Measurements from ENCODE around the gene MTTP.

Gene MTTP

GRCh38 chr4:99593781-99594641 is 19.4 kb downstream of the MTTP start:
- no peak for DNase-seq

DNA sequence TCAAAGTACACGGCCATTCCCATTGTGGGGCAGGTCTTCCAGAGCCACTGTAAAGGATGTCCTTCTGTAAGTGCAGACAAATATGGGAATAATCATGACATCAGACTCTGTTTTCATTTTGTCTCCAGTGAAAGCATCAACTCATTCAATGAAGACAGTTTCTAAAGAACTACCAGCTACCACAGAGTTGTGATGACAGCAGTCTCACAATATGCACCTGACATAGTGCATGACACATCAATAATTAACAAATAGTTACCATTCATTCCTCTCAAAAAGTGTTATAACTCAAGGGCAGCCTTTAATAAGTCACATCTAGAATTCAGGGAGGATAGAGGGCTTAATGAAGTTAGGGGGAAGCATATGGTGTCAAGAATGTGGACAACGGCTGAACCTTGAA is 20.2 kb downstream of the MTTP start:
- no peak for DNase-seq

DNA sequence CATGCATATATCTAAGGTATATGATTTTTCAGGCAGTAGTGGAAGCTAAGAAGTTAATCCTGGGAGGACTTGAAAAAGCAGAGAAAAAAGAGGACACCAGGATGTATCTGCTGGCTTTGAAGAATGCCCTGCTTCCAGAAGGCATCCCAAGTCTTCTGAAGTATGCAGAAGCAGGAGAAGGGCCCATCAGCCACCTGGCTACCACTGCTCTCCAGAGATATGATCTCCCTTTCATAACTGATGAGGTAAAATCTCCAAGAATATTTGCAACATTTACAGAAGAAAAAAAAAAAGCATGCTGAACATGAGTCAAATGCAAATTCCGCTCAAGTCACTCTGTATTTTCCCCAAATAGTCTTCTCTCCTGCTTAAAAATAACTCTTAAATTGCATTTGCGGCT is 32.1 kb downstream of the MTTP start:
- no peak for DNase-seq

DNA sequence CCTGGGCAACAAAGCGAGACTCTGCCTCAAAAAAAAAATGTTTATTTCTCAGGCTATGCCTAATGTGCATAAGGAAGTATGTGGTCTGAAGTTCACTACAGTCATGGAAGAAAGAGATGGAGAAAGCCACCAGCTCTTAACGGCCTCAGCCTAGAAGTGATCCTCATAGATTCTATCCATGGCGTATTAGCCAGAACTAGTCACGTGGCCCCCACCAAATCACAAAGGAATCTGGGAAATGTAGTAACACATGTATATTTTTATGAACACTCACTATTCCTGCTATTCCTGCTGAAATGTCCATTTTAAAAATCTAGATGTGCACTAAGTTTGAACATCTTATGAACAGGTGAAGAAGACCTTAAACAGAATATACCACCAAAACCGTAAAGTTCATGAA is 33.8 kb downstream of the MTTP start:
- no peak for DNase-seq

DNA sequence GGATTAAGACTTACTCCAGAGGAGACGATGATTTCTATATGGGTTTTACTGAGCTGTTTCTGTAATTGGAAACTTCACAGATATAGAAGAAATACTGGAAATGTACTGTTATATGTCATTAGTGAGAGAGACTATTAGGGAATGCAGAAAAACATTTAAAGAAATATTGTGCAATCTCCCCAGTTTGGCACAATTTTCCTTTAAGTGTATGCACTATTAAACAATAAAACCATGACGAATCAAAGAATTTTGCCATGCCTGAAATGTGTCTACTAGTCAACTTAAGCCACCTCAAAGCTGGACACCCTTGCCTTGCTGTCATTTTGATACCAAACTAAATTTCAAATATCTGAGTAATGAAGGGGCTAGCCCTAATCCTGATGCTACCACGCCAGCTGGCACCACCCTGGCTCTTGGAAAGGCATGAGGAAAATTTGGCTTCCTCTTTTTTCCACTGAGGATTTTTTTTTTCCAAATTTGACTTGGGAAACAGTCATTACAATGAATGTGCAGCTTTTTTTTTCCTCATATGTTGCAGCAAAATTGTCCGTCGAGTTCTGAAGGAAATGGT is 36.1 kb downstream of the MTTP start:
- DNase-seq: no peak

DNA sequence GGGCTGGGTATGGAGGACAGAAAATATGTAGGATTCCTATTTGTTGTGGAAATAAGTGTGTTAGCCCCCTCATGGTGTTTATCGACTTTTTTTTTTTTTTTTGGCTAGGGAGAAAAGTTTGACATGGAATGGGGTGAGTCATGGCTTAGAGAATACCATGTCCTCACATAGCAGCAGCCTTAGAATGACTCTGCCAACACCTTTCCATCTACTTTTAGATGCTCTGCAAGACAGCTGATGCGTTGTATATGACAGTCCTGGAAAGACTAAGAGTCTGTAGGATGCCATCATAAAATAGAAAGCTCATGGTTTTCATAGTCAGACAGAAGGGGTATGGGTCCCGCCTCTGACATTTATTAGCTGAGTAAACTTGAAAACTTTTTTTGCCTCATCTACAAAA is 37.7 kb downstream of the MTTP start:
- DNase-seq: no peak

GRCh38 chr4:99612704-99613103 is 38.1 kb downstream of the MTTP start:
- no peak for DNase-seq

- DNase-seq: no peak
Measured at GRCh38 chr4:99614491-99614890, 39.9 kb downstream of the MTTP start.

GRCh38 chr4:99615170-99615820 is 40.7 kb downstream of the MTTP start:
- DNase-seq: no peak

GRCh38 chr4:99617374-99617773 is 42.8 kb downstream of the MTTP start:
- no peak for DNase-seq

DNA sequence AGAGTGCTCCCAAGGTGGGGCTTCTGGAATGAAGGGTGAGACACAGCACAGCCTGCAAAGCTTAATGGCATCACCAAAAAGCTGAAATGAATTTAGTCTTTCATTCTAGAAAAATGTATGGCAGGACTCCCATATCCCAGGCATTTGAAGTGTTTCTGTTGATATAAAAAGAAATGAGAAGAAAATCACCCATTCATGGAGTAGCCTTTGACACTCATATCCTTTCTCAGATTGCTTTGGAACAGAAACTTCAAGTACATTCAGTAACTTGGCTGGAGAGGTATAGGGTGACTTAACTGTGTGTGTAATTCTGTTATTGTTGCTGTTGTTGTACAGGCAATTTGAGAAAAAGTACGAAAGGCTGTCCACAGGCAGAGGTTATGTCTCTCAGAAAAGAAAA is 47.7 kb downstream of the MTTP start:
- no peak for DNase-seq

GRCh38 chr4:99624141-99624719 is 49.6 kb downstream of the MTTP start:
- DNase-seq: no peak

DNA sequence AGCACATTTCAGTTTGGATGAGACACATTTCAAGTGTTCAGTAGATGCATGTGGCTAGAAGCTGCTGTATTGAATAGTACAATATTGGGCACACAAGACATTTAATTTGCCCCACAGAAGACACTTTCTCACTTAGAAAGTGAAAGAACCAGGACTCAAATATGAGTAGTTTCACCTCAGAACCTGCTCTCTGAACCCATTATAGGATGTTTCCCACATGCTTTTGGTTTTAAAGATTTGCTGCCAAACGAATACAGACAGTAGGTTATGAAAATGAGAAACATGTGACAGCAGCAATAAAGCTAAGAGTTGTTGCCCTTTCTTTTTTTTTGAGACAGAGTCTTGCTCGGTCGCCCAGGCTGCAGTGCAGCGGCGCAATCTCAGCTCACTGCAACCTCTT is 50.7 kb downstream of the MTTP start:
- DNase-seq: no peak

DNA sequence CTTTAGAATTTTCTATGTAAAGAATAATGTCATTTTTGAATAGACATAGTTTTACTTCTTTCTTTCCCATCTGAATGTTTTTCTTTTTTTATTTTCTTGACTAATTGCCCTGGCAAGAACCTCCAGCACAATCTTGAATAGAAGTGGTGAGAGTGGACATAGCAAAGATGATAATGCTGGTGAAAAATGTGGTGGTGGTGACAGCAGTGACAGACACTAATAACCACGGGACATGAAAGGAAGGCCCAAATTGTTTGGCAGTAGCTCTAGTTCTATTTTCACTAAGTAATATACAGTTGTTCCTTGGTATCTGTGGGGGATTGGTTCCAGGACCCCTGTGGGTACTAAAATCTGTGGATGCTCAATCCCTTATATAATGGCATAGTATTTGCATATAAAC is 53.4 kb downstream of the MTTP start:
- no peak for DNase-seq

DNA sequence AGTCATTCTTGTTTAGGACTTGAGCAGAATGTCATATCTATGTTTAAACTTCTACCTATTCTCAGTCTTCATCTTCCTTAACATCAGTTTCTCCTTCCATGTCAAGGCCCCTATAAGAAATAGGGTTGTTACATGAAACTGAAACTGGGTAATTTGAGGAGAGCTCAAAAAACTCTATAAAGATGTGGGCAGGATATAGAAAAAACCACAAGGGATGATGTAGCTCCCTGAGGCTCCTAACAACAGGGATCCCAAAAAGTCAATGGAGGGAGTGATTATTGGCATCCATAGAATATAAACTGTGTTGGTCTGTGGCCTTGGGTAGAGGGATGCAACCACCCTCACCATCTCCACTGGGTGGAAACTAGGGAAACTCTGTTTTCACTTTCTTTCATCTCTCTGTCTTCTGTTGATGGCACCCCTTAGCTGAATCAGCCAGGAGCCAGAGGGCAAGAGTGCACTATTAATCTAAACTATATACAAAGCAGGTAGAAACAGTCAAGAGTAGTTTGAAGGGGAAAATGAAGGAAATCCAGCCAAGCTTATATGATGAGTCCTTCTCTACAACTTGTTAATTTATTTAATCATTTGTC is 55.4 kb downstream of the MTTP start:
- DNase-seq: no peak

- DNase-seq: no peak
Measured at GRCh38 chr4:99630857-99631360, 56.3 kb downstream of the MTTP start.

GRCh38 chr4:99633772-99634171 is 59.1 kb downstream of the MTTP start:
- no peak for DNase-seq

GRCh38 chr4:99634742-99635360 is 60.2 kb downstream of the MTTP start:
- no peak for DNase-seq

- DNase-seq: no peak
Measured at GRCh38 chr4:99635601-99636000, 61.0 kb downstream of the MTTP start.

DNA sequence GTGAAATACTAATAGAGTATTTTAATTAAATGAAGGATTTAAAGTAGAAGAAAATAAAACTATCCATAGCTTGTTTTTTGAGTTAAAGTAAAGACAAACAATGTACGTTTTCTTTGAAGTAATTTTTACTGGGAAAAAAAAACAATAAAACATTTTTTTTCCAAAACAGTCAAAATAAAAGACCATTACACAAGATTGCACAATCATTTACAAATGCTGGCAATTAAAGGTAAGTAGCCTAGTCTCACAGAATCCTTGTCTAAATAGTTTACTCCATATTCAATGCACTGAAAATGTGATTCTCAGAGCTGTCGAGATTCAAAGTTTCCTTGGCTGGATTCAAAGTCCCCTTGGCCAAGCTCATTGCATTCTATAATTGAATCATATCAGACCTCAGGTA is 61.8 kb downstream of the MTTP start:
- DNase-seq: no peak

DNA sequence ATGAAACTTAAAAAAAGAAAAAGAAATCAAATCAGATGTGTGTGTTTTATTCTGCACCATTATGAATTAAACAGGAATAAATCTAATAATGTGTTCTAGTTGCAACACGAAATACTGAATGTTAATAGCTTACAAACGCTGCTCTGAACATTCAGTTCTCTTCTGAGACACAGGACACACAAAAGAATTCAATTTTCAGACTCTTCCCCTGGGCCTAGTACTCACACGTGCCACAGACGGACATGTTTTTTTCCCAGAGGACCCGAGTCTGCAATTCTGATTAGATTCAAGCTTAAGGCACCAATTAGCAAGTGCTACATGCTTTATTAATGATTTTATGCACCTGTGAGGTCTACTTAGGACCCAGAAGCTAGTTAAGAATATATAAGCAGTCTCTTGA is 62.5 kb downstream of the MTTP start:
- DNase-seq: no peak

DNA sequence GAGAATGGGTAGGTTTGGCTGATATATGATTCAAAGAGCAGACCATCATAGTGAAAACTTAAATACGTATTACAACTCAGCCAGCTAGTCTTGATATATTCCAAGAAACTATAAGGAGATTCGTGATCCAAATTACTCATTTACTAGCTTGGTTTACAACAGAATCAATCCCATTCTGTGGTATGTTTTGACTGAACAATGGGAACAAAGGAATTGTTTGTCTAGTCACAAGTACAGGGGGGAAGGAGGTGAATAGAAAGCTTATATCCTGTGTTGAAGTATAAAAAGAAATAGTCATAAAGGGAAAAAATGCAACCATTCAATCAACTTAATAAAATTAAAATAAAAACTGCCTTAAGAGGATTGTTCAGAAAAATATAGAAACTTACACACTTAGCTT is 66.1 kb downstream of the MTTP start:
- no peak for DNase-seq
